ENCODE results near the gene CASP10.
"Not testable (repeated sequence)": the region's sequence is repeated elsewhere in the genome, so short reads cannot be mapped to it uniquely, and the experiment has no call there.

The CASP10 gene

GRCh38 chr2:201157694-201158093 lies 25.2 kb upstream of the CASP10 start:
- in situ Hi-C loops (cut with MboI; ENCODE audit: low pct_unique_long_range_greater_than_20kb, low sequenced_read_pairs, unreplicated experiment): no loop called here

GRCh38 chr2:201158111-201158929 lies 24.6 kb upstream of the CASP10 start:
- DNase-seq (ENCODE audit: low spot score): peak; percentile 53
- in situ Hi-C loops (cut with MboI; ENCODE audit: low pct_unique_long_range_greater_than_20kb, low sequenced_read_pairs, unreplicated experiment): no loop called here
- peak; percentile 57 for TF ChIP-seq CTCF (IDR thresholded peaks at IDR 0.05; ENCODE audit: extremely low read depth, insufficient read depth, missing control alignments)

More at GRCh38 chr2:201157694-201158093, 25.2 kb upstream of the CASP10 start:
- TF ChIP-seq CTCF (IDR thresholded peaks at IDR 0.05; ENCODE audit: extremely low read depth, insufficient read depth, missing control alignments): no peak
- DNase-seq (ENCODE audit: low spot score): no peak

- no peak for TF ChIP-seq CTCF (IDR thresholded peaks at IDR 0.05; ENCODE audit: extremely low read depth, insufficient read depth, missing control alignments)
- in situ Hi-C loops (cut with MboI; ENCODE audit: low pct_unique_long_range_greater_than_20kb, low sequenced_read_pairs, unreplicated experiment): no loop called here
- no peak for DNase-seq (ENCODE audit: low spot score)
These were observed 18.8 kb upstream of the CASP10 start for GRCh38 chr2:201164166-201164565.

GRCh38 chr2:201167546-201167945 lies 15.4 kb upstream of the CASP10 start:
- no peak for TF ChIP-seq CTCF (IDR thresholded peaks at IDR 0.05; ENCODE audit: extremely low read depth, insufficient read depth, missing control alignments)
- in situ Hi-C loops (cut with MboI; ENCODE audit: low pct_unique_long_range_greater_than_20kb, low sequenced_read_pairs, unreplicated experiment): no loop called here
- DNase-seq (ENCODE audit: low spot score): no peak

GRCh38 chr2:201168496-201168895 lies 14.4 kb upstream of the CASP10 start:
- DNase-seq (ENCODE audit: low spot score); in situ Hi-C loops (cut with MboI; ENCODE audit: low pct_unique_long_range_greater_than_20kb, low sequenced_read_pairs, unreplicated experiment): not testable (repeated sequence)

GRCh38 chr2:201171259-201171814 lies 11.6 kb upstream of the CASP10 start:
- in situ Hi-C loops (cut with MboI; ENCODE audit: low pct_unique_long_range_greater_than_20kb, low sequenced_read_pairs, unreplicated experiment): no loop called here
- DNase-seq (ENCODE audit: low spot score): no peak
- TF ChIP-seq CTCF (IDR thresholded peaks at IDR 0.05; ENCODE audit: extremely low read depth, insufficient read depth, missing control alignments): no peak

- in situ Hi-C loops (cut with MboI; ENCODE audit: low pct_unique_long_range_greater_than_20kb, low sequenced_read_pairs, unreplicated experiment): no loop called here
- TF ChIP-seq CTCF (IDR thresholded peaks at IDR 0.05; ENCODE audit: extremely low read depth, insufficient read depth, missing control alignments): no peak
These were observed 10.7 kb upstream of the CASP10 start for GRCh38 chr2:201172279-201172678.

More at GRCh38 chr2:201172279-201172678, 10.7 kb upstream of the CASP10 start:
- DNase-seq (ENCODE audit: low spot score): no peak
